PC-3 (cell line): ENCODE measurements around the gene STK33.

Experiments
- CTCF ChIP-seq: fragments of 300-600 bp; sonication (generic); conservative IDR thresholded peaks from 2 replicates; pipeline ENCODE4 v1.5.1; 2017; ENCODE audit warnings: antibody characterized with exemption, low read depth, mild to moderate bottlenecking, low read length
- EZH2 ChIP-seq: fragments of 300-600 bp; sonication (generic); IDR thresholded peaks from one replicate; pipeline ENCODE4 v1.6.1; 2017; ENCODE audit warnings: antibody characterized with exemption, mild to moderate bottlenecking, low read length; ENCODE audit not compliant: unreplicated experiment

GRCh38 chr11:8621147-8621546 is 27.1 kb upstream of the STK33 start:
- no peak for TF ChIP-seq CTCF
- TF ChIP-seq EZH2: no peak
